NT2/D1 (cell line): ENCODE results near the gene WSB2.
"Not testable (repeated sequence)": the region's sequence is repeated elsewhere in the genome, so short reads cannot be mapped to it uniquely, and the experiment has no call there.

Source experiments
- SUZ12 ChIP-seq: IDR thresholded peaks from 2 replicates; pipeline ENCODE4 v1.6.1; 2011; ENCODE audit not compliant: insufficient read length, insufficient read depth; ENCODE audit errors: extremely low read depth
- YY1 ChIP-seq: IDR thresholded peaks from 2 replicates; pipeline ENCODE4 v1.6.1; 2011; ENCODE audit not compliant: insufficient read length, insufficient read depth
- ZNF274 ChIP-seq: IDR thresholded peaks from 2 replicates; pipeline ENCODE4 v1.6.1; 2011; ENCODE audit warnings: mild to moderate bottlenecking, low read depth, low read length

- not testable (repeated sequence) for TF ChIP-seq ZNF274, YY1, SUZ12
Measured at GRCh38 chr12:117999806-118000205, 61.2 kb downstream of the WSB2 start.
